H9 (cell line): ENCODE measurements around the gene MRPL53. TPM values are rescaled to one million over a fixed set of nuclear protein-coding genes. Genes with fewer than 3 reads are reported as not detected.

Experiments
- DNase-seq: peaks from one replicate; pipeline ENCODE4 v3.0.0-alpha.2; 2017
- H2AFZ ChIP-seq: one replicate; pipeline ENCODE4 v1.6.1; 2013; ENCODE audit warnings: mild to moderate bottlenecking, low read length, control low read depth, moderate library complexity
- H2AK5ac ChIP-seq: 2 replicates; pipeline ENCODE4 v1.6.1; 2013; ENCODE audit warnings: low read length, control low read depth, mixed read lengths; ENCODE audit not compliant: insufficient read length
- H2BK120ac ChIP-seq: one replicate; pipeline ENCODE4 v1.6.1; 2013; ENCODE audit warnings: low read depth, mild to moderate bottlenecking, low read length, control low read depth, inconsistent platforms; ENCODE audit not compliant: poor library complexity, severe bottlenecking
- H2BK12ac ChIP-seq: 2 replicates; pipeline ENCODE4 v1.6.1; 2013; ENCODE audit warnings: low read length, control low read depth, mixed read lengths, low read depth; ENCODE audit not compliant: insufficient read length
- H2BK15ac ChIP-seq: 2 replicates; pipeline ENCODE4 v1.6.1; 2013; ENCODE audit warnings: low read depth, low read length, control low read depth
- H2BK20ac ChIP-seq: one replicate; pipeline ENCODE4 v1.6.1; 2013; ENCODE audit warnings: low read depth, mild to moderate bottlenecking, low read length, control low read depth, inconsistent platforms; ENCODE audit not compliant: poor library complexity, severe bottlenecking
- H2BK5ac ChIP-seq: 2 replicates; pipeline ENCODE4 v1.6.1; 2013; ENCODE audit warnings: low read length, control low read depth, mixed read lengths; ENCODE audit not compliant: insufficient read length
- H3K14ac ChIP-seq: 2 replicates; pipeline ENCODE4 v1.6.1; 2013; ENCODE audit warnings: low read length, control low read depth; ENCODE audit not compliant: insufficient read depth
- H3K18ac ChIP-seq: 2 replicates; pipeline ENCODE4 v1.6.1; 2013; ENCODE audit warnings: low read depth, mild to moderate bottlenecking, mixed read lengths, low read length, control low read depth; ENCODE audit not compliant: insufficient read length
- H3K23ac ChIP-seq: 2 replicates; pipeline ENCODE4 v1.6.1; 2013; ENCODE audit warnings: low read length, control low read depth, mixed read lengths, low read depth; ENCODE audit not compliant: insufficient read length
- H3K23me2 ChIP-seq: 2 replicates; pipeline ENCODE4 v1.6.1; 2013; ENCODE audit warnings: low read depth, mild to moderate bottlenecking, mixed read lengths, low read length, control low read depth; ENCODE audit not compliant: insufficient read length, poor library complexity, severe bottlenecking
- H3K27ac ChIP-seq: 2 replicates; pipeline ENCODE4 v1.5.1; 2013; ENCODE audit warnings: low read length, control low read depth, mixed read lengths, low read depth; ENCODE audit not compliant: insufficient read length
- H3K27me3 ChIP-seq: 2 replicates; pipeline ENCODE4 v1.6.1; 2013; ENCODE audit warnings: low read length, control low read depth, inconsistent platforms; ENCODE audit not compliant: insufficient read depth
- H3K4ac ChIP-seq: 2 replicates; pipeline ENCODE4 v1.6.1; 2013; ENCODE audit warnings: low read depth, mild to moderate bottlenecking, control low read depth, inconsistent platforms, low read length, moderate library complexity
- H3K4me1 ChIP-seq: 2 replicates; pipeline ENCODE4 v1.6.1; 2013; ENCODE audit warnings: low read length, control low read depth, inconsistent platforms; ENCODE audit not compliant: insufficient read depth
- H3K4me2 ChIP-seq: 2 replicates; pipeline ENCODE4 v1.6.1; 2013; ENCODE audit warnings: low read length, control low read depth, mixed read lengths; ENCODE audit not compliant: insufficient read length, insufficient read depth
- H3K56ac ChIP-seq: 2 replicates; pipeline ENCODE4 v1.6.1; 2013; ENCODE audit warnings: low read depth, mild to moderate bottlenecking, mixed read lengths, low read length, control low read depth; ENCODE audit not compliant: insufficient read length
- H3K79me1 ChIP-seq: 2 replicates; pipeline ENCODE4 v1.6.1; 2013; ENCODE audit warnings: low read depth, mild to moderate bottlenecking, moderate library complexity, low read length, control low read depth, inconsistent platforms; ENCODE audit not compliant: insufficient read depth, poor library complexity, severe bottlenecking
- H3K79me2 ChIP-seq: 2 replicates; pipeline ENCODE4 v1.6.1; 2013; ENCODE audit warnings: low read length, control low read depth, inconsistent platforms; ENCODE audit not compliant: insufficient read depth
- H3K9ac ChIP-seq: 2 replicates; pipeline ENCODE4 v1.6.1; 2013; ENCODE audit warnings: low read length, control low read depth, mixed read lengths; ENCODE audit not compliant: insufficient read length; ENCODE audit errors: extremely low read depth
- H3K9me3 ChIP-seq: one replicate; pipeline ENCODE4 v1.6.1; 2013; ENCODE audit warnings: low read depth, low read length, inconsistent platforms; ENCODE audit not compliant: control insufficient read depth
- H3T11ph ChIP-seq: one replicate; pipeline ENCODE4 v1.6.1; 2013; ENCODE audit warnings: mild to moderate bottlenecking, low read length, control low read depth, inconsistent platforms
- H4K20me1 ChIP-seq: one replicate; pipeline ENCODE4 v1.6.1; 2013; ENCODE audit not compliant: control insufficient read depth, insufficient read length, insufficient read depth
- H4K5ac ChIP-seq: 2 replicates; pipeline ENCODE4 v1.6.1; 2013; ENCODE audit warnings: low read depth, mild to moderate bottlenecking, mixed read lengths, low read length, control low read depth; ENCODE audit not compliant: insufficient read length
- H4K8ac ChIP-seq: replicated peaks from 2 replicates; pipeline ENCODE4 v1.6.1; 2013; ENCODE audit warnings: low read length, control low read depth, mixed read lengths, low read depth; ENCODE audit not compliant: insufficient read length
- H4K91ac ChIP-seq: 2 replicates; pipeline ENCODE4 v1.6.1; 2013; ENCODE audit warnings: low read depth, mild to moderate bottlenecking, moderate library complexity, mixed read lengths, low read length, control low read depth; ENCODE audit not compliant: insufficient read length
- H3K27ac Mint-ChIP-seq, 3 experiments: 2 replicates in 2 of 3; 3 replicates in 1 of 3; pipeline ENCODE4 v1.8.0; 2020 to 2021; ENCODE audit warnings: mixed read lengths in 3 of 3, mild to moderate bottlenecking in 1 of 3, moderate library complexity in 1 of 3
- H3K27me3 Mint-ChIP-seq: 2 replicates; pipeline ENCODE4 v1.8.0; 2021; ENCODE audit warnings: low read depth, mild to moderate bottlenecking, moderate library complexity, mixed read lengths
- H3K36me3 Mint-ChIP-seq, 3 experiments: 2 replicates in 2 of 3; 3 replicates in 1 of 3; pipeline ENCODE4 v1.8.0; 2020 to 2021; ENCODE audit warnings: low read depth in 3 of 3, mixed read lengths in 3 of 3; ENCODE audit not compliant: insufficient read depth in 1 of 3
- H3K4me1 Mint-ChIP-seq, 2 experiments: 2 replicates each; pipeline ENCODE4 v1.8.0; 2020; ENCODE audit warnings: mixed read lengths in 2 of 2
- H3K4me3 Mint-ChIP-seq, 2 experiments: 2 replicates in 1 of 2; 3 replicates in 1 of 2; pipeline ENCODE4 v1.8.0; 2020 to 2021; ENCODE audit warnings: mild to moderate bottlenecking in 2 of 2, mixed read lengths in 2 of 2, moderate library complexity in 1 of 2
- H3K9me3 Mint-ChIP-seq, 2 experiments: 2 replicates in 1 of 2; 3 replicates in 1 of 2; pipeline ENCODE4 v1.8.0; 2020; ENCODE audit warnings: mild to moderate bottlenecking in 2 of 2, mixed read lengths in 2 of 2, moderate library complexity in 1 of 2
- WGBS: extraction: QIAGEN DNeasy Blood & Tissue Kit; methylation state at CpG from one replicate; pipeline ENCODE4 v1.1.7; 2013; ENCODE audit warnings: missing lambda C conversion rate, low lambda C conversion rate, mixed read lengths; ENCODE audit not compliant: insufficient read length; ENCODE audit errors: extremely low coverage; 5-methylcytosine and 5-hydroxymethylcytosine counted together
- total RNA-seq: library from RNA; stranded (reverse); gene quantifications from 2 replicates; pipeline ENCODE4 v1.2.1, GENCODE V29; 2021
- TF ChIP-seq, protein P1 (sequence below): fragments of 200-600 bp; sonication (generic); conservative IDR thresholded peaks from 3 replicates; pipeline ENCODE4 v1.8.0; 2021; ENCODE audit warnings: antibody characterized with exemption, mild to moderate bottlenecking

The MRPL53 gene
- total RNA-seq, 1 experiment from 2014 or later: 59.5 TPM

DNA sequence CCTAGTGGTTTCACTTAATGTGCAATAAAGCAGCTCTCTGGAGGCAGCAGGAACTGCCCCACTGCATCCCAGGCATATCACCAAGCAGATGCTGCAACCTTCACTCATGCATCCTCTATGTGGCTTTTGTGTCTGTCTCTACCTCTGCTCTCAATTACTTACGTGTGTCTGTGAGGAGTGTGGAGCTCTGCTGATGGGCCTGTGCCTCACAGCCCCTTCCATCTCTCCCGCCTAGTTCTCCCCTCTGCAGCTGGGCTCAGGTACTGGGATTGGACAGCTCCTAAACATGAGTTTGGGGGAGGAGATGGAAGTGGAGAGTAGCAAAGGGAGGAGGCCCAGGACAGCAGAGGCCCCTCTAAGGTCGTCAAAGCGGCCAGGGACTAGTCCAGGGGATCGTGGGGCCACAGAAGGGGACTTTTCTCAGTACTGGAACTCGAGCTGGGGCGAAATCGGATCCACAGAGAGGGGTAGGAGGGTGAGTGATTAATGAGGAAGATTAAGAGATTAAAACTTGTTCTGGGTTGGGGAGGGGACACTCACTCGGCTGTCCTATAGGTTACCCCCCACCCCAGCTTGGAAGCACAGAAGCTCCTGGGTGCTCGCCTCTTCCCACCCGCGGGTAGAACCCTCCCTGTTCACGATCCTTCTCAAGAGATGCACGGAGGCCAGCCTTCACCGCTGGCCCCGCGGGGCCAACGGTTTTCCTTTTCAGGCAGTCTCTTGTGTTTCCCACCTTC, 29.0 kb upstream of the MRPL53 start:
- no peaks in the 10 kb centered on the region for H4K20me1 ChIP-seq
- DNase-seq: peak; percentile 39
- Mint-ChIP-seq H3K4me1 (peaks cover 53 to 65% of the 10 kb centered on the region in 2 experiments), H3K4me3 (peak overlapping the region; percentile 72 to 85), H3K9me3 (peaks cover 2 to 5% of the 10 kb centered on the region in 2 experiments; a peak in 3 of 5 replicates), H3K27me3 (peaks cover 91% of the 10 kb centered on the region), H3K36me3 (peaks cover 19 to 27% (median 22%) of the 10 kb centered on the region in 3 experiments), H3K27ac (no peak overlapping the region)
- no peak overlapping the region for H3K56ac ChIP-seq
- H3K14ac ChIP-seq: no peak overlapping the region
- H3K18ac ChIP-seq: no peak overlapping the region
- H3K4me2 ChIP-seq: peak overlapping the region; percentile 54
- TF ChIP-seq, protein P1, sequence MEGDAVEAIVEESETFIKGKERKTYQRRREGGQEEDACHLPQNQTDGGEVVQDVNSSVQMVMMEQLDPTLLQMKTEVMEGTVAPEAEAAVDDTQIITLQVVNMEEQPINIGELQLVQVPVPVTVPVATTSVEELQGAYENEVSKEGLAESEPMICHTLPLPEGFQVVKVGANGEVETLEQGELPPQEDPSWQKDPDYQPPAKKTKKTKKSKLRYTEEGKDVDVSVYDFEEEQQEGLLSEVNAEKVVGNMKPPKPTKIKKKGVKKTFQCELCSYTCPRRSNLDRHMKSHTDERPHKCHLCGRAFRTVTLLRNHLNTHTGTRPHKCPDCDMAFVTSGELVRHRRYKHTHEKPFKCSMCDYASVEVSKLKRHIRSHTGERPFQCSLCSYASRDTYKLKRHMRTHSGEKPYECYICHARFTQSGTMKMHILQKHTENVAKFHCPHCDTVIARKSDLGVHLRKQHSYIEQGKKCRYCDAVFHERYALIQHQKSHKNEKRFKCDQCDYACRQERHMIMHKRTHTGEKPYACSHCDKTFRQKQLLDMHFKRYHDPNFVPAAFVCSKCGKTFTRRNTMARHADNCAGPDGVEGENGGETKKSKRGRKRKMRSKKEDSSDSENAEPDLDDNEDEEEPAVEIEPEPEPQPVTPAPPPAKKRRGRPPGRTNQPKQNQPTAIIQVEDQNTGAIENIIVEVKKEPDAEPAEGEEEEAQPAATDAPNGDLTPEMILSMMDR: no peak
- no peak overlapping the region for H3K23ac ChIP-seq
- peaks cover 87% of the 10 kb centered on the region for H3K27me3 ChIP-seq
- H3K9me3 ChIP-seq: no peaks in the 10 kb centered on the region
- no peaks in the 10 kb centered on the region for H3K79me2 ChIP-seq
- no peak overlapping the region for H3K9ac ChIP-seq
- H3K79me1 ChIP-seq: no peaks in the 10 kb centered on the region
- H4K5ac ChIP-seq: no peak overlapping the region
- H2BK12ac ChIP-seq: no peak overlapping the region
- WGBS: no CpG with 5 or more reads among the region's 18 CpGs
- H3T11ph ChIP-seq: no peak overlapping the region
- no peak overlapping the region for H2AK5ac ChIP-seq
- H2BK5ac ChIP-seq: no peak overlapping the region
- H2BK15ac ChIP-seq: no peak overlapping the region
- no peak overlapping the region for H3K27ac ChIP-seq
- H4K91ac ChIP-seq: no peak overlapping the region
- H2BK120ac ChIP-seq: no peak overlapping the region
- H4K8ac ChIP-seq: no peak overlapping the region
- no peak overlapping the region for H2AFZ ChIP-seq
- H2BK20ac ChIP-seq: no peak overlapping the region
- H3K4me1 ChIP-seq: peaks cover 2% of the 10 kb centered on the region; the same call in 1 of the 2 replicates
- no peak overlapping the region for H3K4ac ChIP-seq
- peaks cover 41% of the 10 kb centered on the region for H3K23me2 ChIP-seq
